A204.1 (cell line): ENCODE results near the gene RAB34.

Experiments used
- FAIRE-seq: peaks from 2 replicates; lab custom pipeline; 2012; peaks lifted over from hg19 to GRCh38; lab: Jason Lieb, UNC

RAB34 gene

DNA sequence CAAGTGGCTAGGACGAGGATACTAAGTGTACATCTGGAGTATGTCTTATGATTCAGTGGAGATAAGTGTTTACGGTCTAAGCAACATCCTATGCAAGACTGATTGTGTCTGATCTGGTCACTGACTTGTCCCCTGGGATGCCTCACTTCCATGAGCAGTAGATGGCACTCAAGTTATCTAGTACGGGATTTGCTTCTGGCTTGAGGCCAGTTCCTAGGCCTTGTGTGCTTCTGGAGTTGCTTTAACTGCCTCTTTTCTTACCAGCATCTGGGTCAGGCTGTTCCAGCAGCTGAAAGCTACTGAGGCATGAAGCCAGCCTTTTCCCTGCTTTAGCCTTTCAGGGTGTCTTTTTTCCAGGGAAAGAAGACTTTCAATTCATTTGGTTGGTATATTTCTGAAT, 32.7 kb downstream of the RAB34 start:
- no peak for FAIRE-seq

DNA sequence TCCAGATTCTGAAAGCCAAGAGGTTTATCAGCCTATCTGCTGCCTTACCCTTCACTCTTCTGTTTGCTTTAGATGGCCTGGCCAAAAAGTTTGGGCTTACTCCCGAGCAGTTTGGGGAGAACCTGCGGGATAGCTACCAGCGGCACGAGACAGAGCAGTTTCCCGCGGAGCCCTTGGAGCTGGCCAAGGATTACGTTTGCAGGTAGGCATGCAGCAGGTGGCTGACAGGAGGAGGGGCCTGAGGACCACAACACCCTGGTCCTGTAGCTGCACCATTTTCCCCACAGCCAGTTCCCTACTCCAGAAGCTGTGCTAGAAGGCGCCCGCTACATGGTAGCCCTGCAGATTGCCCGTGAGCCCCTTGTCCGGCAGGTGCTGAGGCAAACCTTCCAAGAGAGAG, 35.0 kb downstream of the RAB34 start:
- FAIRE-seq = no peak

DNA sequence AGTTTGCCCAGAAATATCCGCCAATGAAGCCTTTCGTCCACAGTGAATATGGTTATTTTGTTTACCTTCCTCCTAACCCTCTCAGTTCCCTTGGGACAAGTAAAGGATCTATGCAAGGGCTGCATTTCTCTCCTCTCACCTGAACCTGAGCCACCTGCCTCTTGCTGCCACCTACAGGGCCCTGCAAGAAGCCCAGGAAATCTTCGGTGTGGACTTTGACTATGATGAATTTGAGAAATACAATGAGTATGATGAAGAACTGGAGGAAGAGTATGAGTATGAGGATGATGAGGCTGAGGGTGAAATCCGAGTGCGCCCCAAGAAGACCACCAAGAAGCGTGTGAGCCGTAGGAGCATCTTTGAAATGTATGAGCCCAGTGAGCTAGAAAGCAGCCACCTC, 41.7 kb downstream of the RAB34 start:
- FAIRE-seq = no peak

DNA sequence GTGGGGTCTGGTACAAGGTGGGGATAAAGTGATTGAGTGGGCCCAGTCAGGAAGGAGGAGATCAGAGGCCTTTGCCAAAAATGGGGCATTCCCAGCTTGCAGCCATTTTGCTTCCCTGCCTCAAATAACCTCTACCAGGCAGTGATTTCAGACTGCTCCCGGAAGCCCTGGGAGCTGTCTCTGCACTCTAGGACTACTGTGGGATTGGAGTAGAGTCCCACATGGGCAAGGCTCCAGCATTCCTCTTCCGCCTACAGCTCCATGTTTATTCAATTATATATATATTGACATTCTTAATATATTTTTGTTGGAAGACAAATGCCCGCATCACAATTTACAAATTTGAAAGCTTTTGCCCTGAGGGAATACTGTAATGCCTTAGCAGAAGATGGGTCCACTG, 42.2 kb downstream of the RAB34 start:
- no peak for FAIRE-seq

DNA sequence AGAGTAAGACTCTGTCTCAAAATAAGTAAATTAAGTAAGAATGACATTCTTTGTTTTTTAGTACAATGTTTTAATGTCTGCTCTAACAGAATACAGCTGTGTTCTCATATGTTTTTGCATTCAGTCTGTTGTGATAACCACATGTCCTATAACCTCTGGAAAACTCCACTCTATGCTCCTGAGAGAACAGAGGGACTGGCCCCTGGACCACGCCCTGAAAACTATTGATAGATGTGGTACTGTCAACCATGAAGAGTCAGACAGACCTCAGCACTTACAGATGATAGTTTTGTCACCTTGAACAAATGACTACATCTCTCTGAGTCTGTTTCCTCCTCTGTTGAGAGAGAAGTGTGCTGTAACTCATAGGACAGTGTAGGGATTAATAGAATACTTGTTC, 47.8 kb downstream of the RAB34 start:
- no peak for FAIRE-seq

DNA sequence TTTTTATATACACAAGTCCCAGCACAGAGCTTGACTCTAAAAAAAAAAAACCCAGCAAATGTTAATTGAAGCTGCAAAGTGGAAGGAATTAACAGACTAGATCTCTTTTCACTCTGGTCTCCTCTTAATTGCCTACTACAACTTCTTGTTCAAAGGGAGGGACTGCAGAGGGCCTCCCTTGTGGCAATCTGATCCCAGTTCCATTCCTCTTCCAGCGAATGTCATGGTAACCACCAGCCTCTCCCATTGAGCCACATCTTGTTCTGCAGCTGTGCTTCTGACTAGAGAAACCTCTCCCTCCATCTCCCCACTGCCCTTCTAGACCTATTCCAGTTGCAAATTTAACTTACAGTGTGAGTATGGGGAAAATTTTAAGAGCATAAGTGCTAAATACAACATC, 49.8 kb downstream of the RAB34 start:
- no peak for FAIRE-seq

DNA sequence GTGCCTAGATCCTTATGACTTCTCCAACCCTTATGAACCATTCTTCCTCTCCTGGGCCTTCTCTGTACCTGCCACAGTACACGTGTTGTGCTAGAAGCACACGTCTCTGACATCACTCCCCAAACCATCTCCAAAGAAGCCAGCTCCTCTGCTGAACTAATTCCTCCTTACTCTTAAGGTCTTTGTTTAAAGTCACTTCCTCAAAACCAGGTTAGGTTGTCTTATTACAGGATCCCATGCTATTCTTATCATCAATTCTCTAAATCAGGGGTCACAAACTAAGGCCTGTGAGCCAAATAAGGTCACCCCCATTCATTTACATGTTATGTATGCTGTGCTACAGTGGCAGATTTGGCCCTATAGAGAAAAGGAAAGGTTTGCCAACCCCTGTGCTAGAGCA, 51.7 kb downstream of the RAB34 start:
- no peak for FAIRE-seq
